Measurements from ENCODE around the gene CAMK1.
A peak's percentile ranks its signal among the peaks of the same experiment; 100 is the strongest.

Gene CAMK1

GRCh38 chr3:9760779-9761505 is 8.8 kb downstream of the CAMK1 start:
- no peaks in the 10 kb centered on the region for H3K4me1 Mint-ChIP-seq
- no peak overlapping the region for H3K4me3 Mint-ChIP-seq
- TF ChIP-seq CTCF (IDR thresholded peaks at IDR 0.05; ENCODE audit: unreplicated experiment in 3 of 3) = no peak
- peak overlapping the region in 1 of 3 experiments; percentile 6 for H3K27ac Mint-ChIP-seq
- no peaks in the 10 kb centered on the region for H3K27me3 Mint-ChIP-seq (ENCODE audit: low read depth)
- peaks cover 46% of the 10 kb centered on the region for H3K36me3 Mint-ChIP-seq (ENCODE audit: low read depth)
- no peaks in the 10 kb centered on the region for H3K9me3 Mint-ChIP-seq

- TF ChIP-seq CTCF (IDR thresholded peaks at IDR 0.05; ENCODE audit: unreplicated experiment in 3 of 3) = no peak
- no peaks in the 10 kb centered on the region for H3K4me1 Mint-ChIP-seq
Observed at GRCh38 chr3:9757427-9757826, 12.3 kb downstream of the CAMK1 start.

GRCh38 chr3:9754678-9755077 is 15.1 kb downstream of the CAMK1 start:
- peaks cover 24% of the 10 kb centered on the region for H3K4me1 Mint-ChIP-seq
- H3K27ac Mint-ChIP-seq = peak overlapping the region in 1 of 3 experiments; percentile 12
- H3K4me3 Mint-ChIP-seq = no peak overlapping the region
- H3K9me3 Mint-ChIP-seq = no peaks in the 10 kb centered on the region
- H3K36me3 Mint-ChIP-seq (ENCODE audit: low read depth) = peaks cover 60% of the 10 kb centered on the region
- H3K27me3 Mint-ChIP-seq (ENCODE audit: low read depth) = no peaks in the 10 kb centered on the region
- TF ChIP-seq CTCF (IDR thresholded peaks at IDR 0.05; ENCODE audit: unreplicated experiment in 3 of 3) = no peak

More at GRCh38 chr3:9757427-9757826, 12.3 kb downstream of the CAMK1 start:
- Mint-ChIP-seq H3K9me3 (no peaks in the 10 kb centered on the region), H3K4me3 (no peak overlapping the region), H3K36me3 (ENCODE audit: low read depth) (peaks cover 58% of the 10 kb centered on the region), H3K27me3 (ENCODE audit: low read depth) (no peaks in the 10 kb centered on the region), H3K27ac (no peak overlapping the region)

GRCh38 chr3:9750556-9751411 is 19.0 kb downstream of the CAMK1 start:
- H3K4me3 Mint-ChIP-seq = peak overlapping the region; percentile 93 to 94 (median 94)
- peaks cover 59% of the 10 kb centered on the region for H3K36me3 Mint-ChIP-seq (ENCODE audit: low read depth)
- peaks cover 29% of the 10 kb centered on the region for H3K4me1 Mint-ChIP-seq
- H3K9me3 Mint-ChIP-seq = no peaks in the 10 kb centered on the region
- TF ChIP-seq CTCF (IDR thresholded peaks at IDR 0.05; ENCODE audit: unreplicated experiment in 3 of 3) = no peak
- H3K27me3 Mint-ChIP-seq (ENCODE audit: low read depth) = no peaks in the 10 kb centered on the region
- peak overlapping the region; percentile 95 to 99 (median 98) for H3K27ac Mint-ChIP-seq

GRCh38 chr3:9749645-9750555 is 19.8 kb downstream of the CAMK1 start, which contains the start of gene OGG1:
TSS of gene OGG1 (plus strand) at chr3:9749952. CDS start at chr3:9750287, 335 bp downstream.
- no peak for TF ChIP-seq CTCF (IDR thresholded peaks at IDR 0.05; ENCODE audit: unreplicated experiment in 3 of 3)
- Mint-ChIP-seq H3K4me3 (peak within 1 kb of the TSS; percentile 93 to 94 (median 94)), H3K27ac (peak within 1 kb of the TSS; percentile 95 to 99 (median 98)), H3K4me1 (peaks cover 29% of the 10 kb centered on the region), H3K9me3 (no peaks in the 10 kb centered on the region), H3K27me3 (ENCODE audit: low read depth) (no peaks in the 10 kb centered on the region), H3K36me3 (ENCODE audit: low read depth) (peaks cover 64% of the 10 kb centered on the region)

All from nephron (organoid).